Pancreas (tissue), 10 donors: ENCODE results near the gene ALKBH4. TPM values are rescaled to one million over a fixed set of nuclear protein-coding genes. Genes with fewer than 3 reads are reported as not detected.
"Not testable (repeated sequence)": the region's sequence is repeated elsewhere in the genome, so short reads cannot be mapped to it uniquely, and the experiment has no call there.

Source experiments
- ATAC-seq, 4 donors: fragments of 200-7000 bp; cut with Tn5 transposase; one replicate each; pipeline versions ENCODE4 v1.8.0 to v1.9.1; 2020; ENCODE audit warnings: mild to moderate bottlenecking in 4 of 4, moderate library complexity in 4 of 4
- DNase-seq, 6 donors: peaks; one replicate each; pipeline ENCODE4 v3.0.0-alpha.2; 2020
- FAIRE-seq: peaks from 2 replicates; lab custom pipeline; 2012; peaks lifted over from hg19 to GRCh38; lab: Jason Lieb, UNC
- H3K27ac ChIP-seq, 4 donors: fragments of 200-600 bp; sonication (generic); 1 replicate in 3 of 4; 2 replicates in 1 of 4; pipeline versions ENCODE4 v1.5.0 to v1.8.0; 2020
- H3K27me3 ChIP-seq, 4 donors: fragments of 200-600 bp; one replicate each; pipeline ENCODE4 v1.8.0; 2021
- H3K36me3 ChIP-seq, 3 donors: fragments of 200-600 bp; sonication (generic) in 1 of 3; one replicate each; pipeline versions ENCODE4 v1.5.0 to v1.8.0; 2020 to 2021
- H3K4me1 ChIP-seq, 3 donors: fragments of 200-600 bp; one replicate each; pipeline ENCODE4 v1.8.0; 2021
- H3K4me3 ChIP-seq, 4 donors: fragments of 200-600 bp; sonication (generic) in 2 of 4; one replicate each; pipeline versions ENCODE4 v1.5.0 to v1.8.0; 2020 to 2021
- H3K9me3 ChIP-seq, 4 donors: fragments of 200-600 bp; one replicate each; pipeline ENCODE4 v1.8.0; 2021
- CTCF ChIP-seq, 4 donors: fragments of 200-600 bp; sonication (generic) in 3 of 4; IDR thresholded peaks; one replicate each; pipeline versions ENCODE4 v1.5.0 to v1.8.0; 2021; ENCODE audit warnings: antibody characterized with exemption in 4 of 4
- WGBS, 2 donors: extraction: QIAGEN DNeasy Blood & Tissue Kit; methylation state at CpG; one replicate each; pipeline ENCODE4 v1.1.7; 2013; 5-methylcytosine and 5-hydroxymethylcytosine counted together
- intact Hi-C, 3 donors: fragments of 100-400 bp; cut with DNase I; formaldehyde crosslinking; loops; one replicate each; pipeline versions ENCODE4 v1.11.1 to v1.14.2; 2022
- polyA plus RNA-seq, 2 donors: library from polyadenylated mRNA; stranded (reverse); fragments of 200-250 nt; gene quantifications; one replicate each; pipeline ENCODE4 v1.2.3, GENCODE V29; 2013
- total RNA-seq, 6 donors: library from RNA; stranded (reverse); fragmentation: NEBNext Ultra II Directional in 4 of 6; extraction: Animal tissue kit (Norgen Biotek cat#: 25700) in 4 of 6; gene quantifications; one replicate each; pipeline versions ENCODE4 v1.2.1 to v1.2.4, GENCODE V29; 2021 to 2023
- donor health status: healthy with polysubstance abuse.
- donor health status: DM: no; HTN: no; CAD: no; lungs with moderate emphysema.
- donor health status: DM: no; HTN: no; CAD: no.
- donor health status: control.
- donor health status: control.
- donor health status: Bipolar disorder and iron deficiency.
- donor health status: DM: yes; HTN: yes; CAD: no.
- donor health status: DM: no; HTN: no; CAD: no.
- donor health status: DM: no; HTN: no; CAD: no.
- donor health status: DM: yes; HTN: yes; CAD: no.

Gene ALKBH4
- total and polyA plus RNA-seq, 8 donors: 3.5 to 9.3 (median 5.5) TPM

- H3K4me3 ChIP-seq, H3K4me1 ChIP-seq, intact Hi-C loops, H3K27me3 ChIP-seq, FAIRE-seq, H3K27ac ChIP-seq, H3K9me3 ChIP-seq, H3K36me3 ChIP-seq, ATAC-seq: not testable (repeated sequence)
- WGBS, 2 donors: 70 to 75% methylated on average over 3 of the region's 10 CpGs
- peak in 3 of 6 donors; percentile 11 to 38 (median 13) for DNase-seq
These were observed 32.2 kb upstream of the ALKBH4 start for GRCh38 chr7:102496861-102497260.

GRCh38 chr7:102494473-102495149, 29.9 kb upstream of the ALKBH4 start:
- H3K9me3 ChIP-seq, FAIRE-seq, H3K4me1 ChIP-seq, H3K27ac ChIP-seq, H3K36me3 ChIP-seq, DNase-seq, intact Hi-C loops, H3K4me3 ChIP-seq, H3K27me3 ChIP-seq: not testable (repeated sequence)
- peak; percentile 27 to 53 (median 48) for ATAC-seq
- WGBS, 2 donors: no CpG with 5 or more reads among the region's 67 CpGs

GRCh38 chr7:102494026-102494425, 29.4 kb upstream of the ALKBH4 start:
- H3K27me3 ChIP-seq, H3K4me1 ChIP-seq, intact Hi-C loops, H3K4me3 ChIP-seq, H3K9me3 ChIP-seq, FAIRE-seq, H3K36me3 ChIP-seq, H3K27ac ChIP-seq, ATAC-seq: not testable (repeated sequence)
- 36 to 47% methylated on average over 5 of the region's 15 CpGs for WGBS, 2 donors
- DNase-seq: peak in 4 of 6 donors; percentile 13 to 39 (median 37)

- FAIRE-seq, H3K4me3 ChIP-seq, H3K9me3 ChIP-seq, H3K36me3 ChIP-seq, intact Hi-C loops, H3K4me1 ChIP-seq, H3K27ac ChIP-seq, H3K27me3 ChIP-seq: not testable (repeated sequence)
- WGBS, 2 donors: no CpG with 5 or more reads among the region's 33 CpGs
- DNase-seq (peak in 1 of 6 donors; percentile 78), ATAC-seq (peak; percentile 82 to 90 (median 85))
These were observed 28.7 kb upstream of the ALKBH4 start for GRCh38 chr7:102493220-102493935.

GRCh38 chr7:102490529-102491075, 25.9 kb upstream of the ALKBH4 start:
- FAIRE-seq, H3K4me3 ChIP-seq, H3K4me1 ChIP-seq, H3K27me3 ChIP-seq, H3K9me3 ChIP-seq, intact Hi-C loops, H3K27ac ChIP-seq, H3K36me3 ChIP-seq: not testable (repeated sequence)
- peak; percentile 53 to 73 (median 70) for ATAC-seq
- 79 to 90% methylated on average over 2 to 3 of the region's 12 CpGs for WGBS, 2 donors
- peak; percentile 60 to 94 (median 86) for DNase-seq

- DNase-seq, FAIRE-seq, H3K27me3 ChIP-seq, H3K4me3 ChIP-seq, intact Hi-C loops, ATAC-seq, H3K9me3 ChIP-seq, H3K27ac ChIP-seq, H3K4me1 ChIP-seq, H3K36me3 ChIP-seq: not testable (repeated sequence)
- WGBS, 2 donors: no CpG with 5 or more reads among the region's 5 CpGs
These were observed 19.7 kb upstream of the ALKBH4 start for GRCh38 chr7:102484317-102484716.

- H3K9me3 ChIP-seq, FAIRE-seq, H3K4me1 ChIP-seq, H3K27me3 ChIP-seq, ATAC-seq, H3K4me3 ChIP-seq, H3K36me3 ChIP-seq, H3K27ac ChIP-seq, intact Hi-C loops: not testable (repeated sequence)
- DNase-seq: peak in 2 of 6 donors; percentile 8 to 13
- WGBS, 2 donors: no CpG with 5 or more reads among the region's 10 CpGs
These were observed 17.3 kb upstream of the ALKBH4 start for GRCh38 chr7:102481962-102482361.

- H3K4me3 ChIP-seq, H3K9me3 ChIP-seq, H3K4me1 ChIP-seq, H3K36me3 ChIP-seq, H3K27ac ChIP-seq, H3K27me3 ChIP-seq, intact Hi-C loops, FAIRE-seq: not testable (repeated sequence)
- DNase-seq (peak; percentile 22 to 69 (median 46)), ATAC-seq (peak; percentile 21 to 70 (median 58))
- TF ChIP-seq CTCF (IDR thresholded peaks at IDR 0.05): peak in 1 of 4 donors; percentile 19
- 2 to 3% methylated on average over 6 to 8 of the region's 11 CpGs for WGBS, 2 donors
These were observed 15.4 kb upstream of the ALKBH4 start for GRCh38 chr7:102479982-102480637.

GRCh38 chr7:102479209-102479584, 14.5 kb upstream of the ALKBH4 start:
- H3K27me3 ChIP-seq, H3K9me3 ChIP-seq, DNase-seq, H3K36me3 ChIP-seq, intact Hi-C loops, FAIRE-seq, H3K4me1 ChIP-seq, H3K4me3 ChIP-seq, H3K27ac ChIP-seq: not testable (repeated sequence)
- peak; percentile 14 to 29 (median 20) for ATAC-seq
- WGBS, 2 donors: 5% methylated on average over 2 of the region's 10 CpGs; no CpG with 5 or more reads in 1 of the 2 donors
